Measurements from ENCODE around the gene LBX1.

Gene LBX1

DNA sequence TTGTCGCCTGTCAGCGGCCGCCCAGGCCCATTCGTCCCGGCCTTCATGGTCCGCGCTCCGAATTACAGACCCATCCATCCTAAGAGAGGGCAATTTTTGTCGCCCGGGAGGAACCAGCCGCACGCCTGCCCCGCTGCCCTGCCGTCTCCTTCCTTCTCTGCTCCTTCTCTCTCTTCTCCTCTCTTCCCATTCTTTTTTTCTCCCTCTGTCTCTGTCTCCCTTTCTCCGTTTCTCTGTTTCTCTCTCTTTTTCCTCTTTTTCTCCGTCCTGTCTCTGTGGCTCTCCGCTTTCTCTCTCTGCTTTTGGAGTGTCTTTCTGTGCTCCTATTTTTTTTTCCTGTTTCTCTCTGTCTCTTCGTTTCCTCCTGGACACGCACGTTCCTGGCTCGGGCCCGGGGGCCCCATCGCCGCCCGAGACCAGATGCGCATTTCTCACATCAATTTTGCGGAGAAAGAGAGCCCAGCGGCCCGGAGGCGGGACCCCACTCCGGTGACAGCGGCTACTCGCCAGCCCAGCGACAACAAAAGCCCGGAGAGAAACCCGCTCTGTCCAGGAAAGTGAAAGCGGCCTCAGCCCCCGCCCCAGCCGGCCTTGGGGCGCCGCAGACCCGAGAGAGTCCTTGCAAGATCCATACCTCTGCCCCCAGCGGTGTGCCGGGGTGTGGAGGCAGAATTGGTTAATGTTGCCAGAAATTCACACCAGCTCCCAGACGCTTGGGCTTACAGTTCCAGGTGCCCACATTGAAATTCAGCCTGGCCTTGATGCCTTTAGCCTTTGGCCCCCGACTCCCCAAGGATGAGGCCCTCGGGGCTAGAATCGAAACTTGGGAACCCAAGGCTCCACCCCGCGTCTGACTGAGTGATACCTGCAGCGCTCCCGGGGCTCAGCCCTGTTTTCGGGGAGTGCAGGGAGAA is 4.1 kb downstream of the LBX1 start:
- DNase-seq (ENCODE audit: low read depth): no peak

DNA sequence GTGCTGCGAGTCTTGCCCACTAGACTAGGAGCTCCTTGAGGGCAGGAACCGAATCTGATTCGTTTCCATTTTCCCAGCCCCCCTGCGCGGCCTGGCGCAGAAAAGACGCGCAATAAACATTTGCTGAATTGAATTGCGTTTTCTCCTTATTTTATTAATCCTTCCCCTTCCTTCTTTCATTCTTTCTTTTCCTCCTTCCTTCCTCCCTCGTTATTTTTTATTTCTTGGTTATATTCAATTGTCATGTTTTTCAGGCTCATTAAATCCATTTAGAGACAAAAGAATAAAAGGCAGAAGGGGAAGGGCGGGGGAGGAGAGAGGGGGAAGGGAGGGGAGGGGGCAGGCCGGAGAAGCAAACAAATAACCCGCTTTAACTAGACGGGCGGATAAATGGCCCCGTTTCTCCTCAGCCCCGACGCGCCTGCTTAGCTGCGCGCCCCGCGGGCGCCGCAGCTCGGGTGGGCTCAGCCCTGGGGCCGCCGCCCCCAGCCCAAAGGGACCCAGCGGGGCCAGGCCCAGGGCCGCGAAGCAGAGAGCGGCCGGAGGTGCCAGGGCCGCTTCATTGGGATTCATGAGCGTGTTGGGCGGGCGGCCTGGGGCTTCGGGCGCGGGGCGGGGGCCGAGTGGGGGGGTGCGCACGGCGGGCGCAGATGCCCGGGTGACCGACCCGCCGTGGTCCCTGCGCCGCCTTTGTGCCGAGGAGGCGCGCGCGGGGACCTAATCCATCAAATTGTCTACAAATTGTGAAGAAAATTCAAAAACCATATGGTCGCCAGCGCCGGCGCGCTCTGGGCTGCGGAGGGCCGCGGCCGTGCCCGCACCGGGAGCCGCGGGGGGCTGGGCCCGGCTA is 5.0 kb downstream of the LBX1 start:
- DNase-seq (ENCODE audit: low read depth): no peak

DNA sequence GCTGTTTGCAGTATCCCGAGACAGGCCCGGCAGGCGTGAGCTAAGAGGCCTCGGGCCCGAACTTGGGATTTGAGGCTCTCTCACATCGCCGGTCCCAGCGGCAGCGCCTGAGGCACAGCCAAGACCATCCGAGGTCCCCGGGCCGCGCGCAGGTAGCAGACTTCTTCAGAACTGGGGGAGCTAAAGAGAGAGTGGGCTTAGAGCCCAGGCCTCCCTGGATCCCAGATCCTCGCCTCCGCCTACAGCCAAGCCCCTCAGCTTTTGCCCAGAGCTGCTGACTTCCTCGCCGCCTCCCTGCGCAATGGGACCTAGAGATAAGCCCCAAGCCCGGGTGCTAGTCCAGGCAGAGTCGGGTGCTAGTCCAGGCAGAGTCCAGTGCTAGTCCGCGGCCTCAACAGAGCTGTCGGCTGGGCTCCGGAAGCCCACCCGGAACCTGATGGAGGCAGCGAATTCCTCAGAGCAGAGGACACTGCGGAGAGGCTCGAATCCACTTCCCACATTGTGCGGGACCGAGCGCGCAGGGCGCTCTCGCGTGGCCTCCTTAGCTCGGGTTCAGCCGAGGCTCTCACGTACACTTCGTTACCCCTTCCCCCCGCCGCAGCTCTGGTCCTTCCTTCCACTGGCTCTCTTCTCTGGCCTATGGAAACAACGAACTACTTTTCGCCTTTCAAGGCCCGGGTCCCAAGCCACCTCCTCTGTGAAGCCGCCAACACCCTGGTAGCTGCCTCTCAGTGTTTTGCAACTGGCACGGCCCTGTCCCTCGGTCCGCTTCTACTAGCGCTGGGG is 5.8 kb downstream of the LBX1 start:
- DNase-seq (ENCODE audit: low read depth): no peak

- no peak for DNase-seq (ENCODE audit: low read depth)
These were observed 6.5 kb downstream of the LBX1 start for GRCh38 chr10:101222683-101223273.

DNA sequence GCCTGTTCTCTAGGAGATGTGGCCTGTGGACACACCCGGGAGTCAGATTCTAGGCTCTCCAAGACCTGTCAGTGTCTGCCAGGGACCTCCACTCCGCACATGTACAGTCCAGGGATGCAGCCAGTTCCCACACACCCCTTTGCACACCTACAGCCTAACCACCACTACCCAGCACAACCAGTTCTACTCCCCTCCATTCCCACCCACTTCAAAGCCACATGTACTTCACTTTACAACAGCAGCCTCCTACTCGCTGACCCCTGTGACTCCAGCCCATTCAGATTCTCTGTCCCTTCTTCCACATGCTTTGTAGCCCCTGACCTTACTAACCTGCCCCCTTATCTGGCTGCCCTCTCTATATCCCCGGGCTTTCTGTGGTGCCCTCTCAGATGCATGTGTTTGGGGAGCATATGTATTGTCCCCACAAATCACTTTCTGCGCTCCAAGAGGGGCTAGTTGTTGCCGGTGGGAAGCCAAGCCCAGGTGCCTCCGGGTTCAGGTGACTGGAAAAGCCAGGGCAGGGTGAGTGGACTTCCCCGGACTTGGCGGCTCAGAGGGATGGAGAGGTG is 7.2 kb downstream of the LBX1 start:
- DNase-seq (ENCODE audit: low read depth): no peak

GRCh38 chr10:101221549-101221948 is 7.7 kb downstream of the LBX1 start:
- no peak for DNase-seq (ENCODE audit: low read depth)

DNA sequence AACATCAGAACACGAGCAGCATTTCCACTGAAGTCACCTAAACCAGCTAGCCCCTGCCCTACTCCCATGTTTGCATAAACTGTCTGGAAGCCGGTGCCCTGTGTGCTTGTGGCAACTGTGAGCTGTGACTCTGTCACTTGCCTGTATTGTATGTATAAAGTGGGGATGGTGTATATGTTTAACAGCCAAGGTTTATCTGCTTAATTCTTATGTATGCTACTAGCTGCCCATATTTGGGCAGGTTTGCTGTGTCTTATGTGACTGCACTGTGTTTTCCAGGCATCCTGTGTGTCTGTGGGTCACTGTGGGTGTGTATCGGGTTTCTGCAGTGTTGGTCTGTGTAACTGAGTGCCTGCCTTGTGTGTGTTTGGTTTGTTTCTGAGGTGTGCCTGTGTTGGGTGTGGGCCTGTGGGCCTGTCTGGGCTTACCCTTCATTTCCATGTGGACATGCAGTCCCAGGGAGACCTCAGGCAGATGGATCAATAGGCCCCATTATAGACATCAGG is 9.3 kb downstream of the LBX1 start:
- DNase-seq (ENCODE audit: low read depth): no peak

DNA sequence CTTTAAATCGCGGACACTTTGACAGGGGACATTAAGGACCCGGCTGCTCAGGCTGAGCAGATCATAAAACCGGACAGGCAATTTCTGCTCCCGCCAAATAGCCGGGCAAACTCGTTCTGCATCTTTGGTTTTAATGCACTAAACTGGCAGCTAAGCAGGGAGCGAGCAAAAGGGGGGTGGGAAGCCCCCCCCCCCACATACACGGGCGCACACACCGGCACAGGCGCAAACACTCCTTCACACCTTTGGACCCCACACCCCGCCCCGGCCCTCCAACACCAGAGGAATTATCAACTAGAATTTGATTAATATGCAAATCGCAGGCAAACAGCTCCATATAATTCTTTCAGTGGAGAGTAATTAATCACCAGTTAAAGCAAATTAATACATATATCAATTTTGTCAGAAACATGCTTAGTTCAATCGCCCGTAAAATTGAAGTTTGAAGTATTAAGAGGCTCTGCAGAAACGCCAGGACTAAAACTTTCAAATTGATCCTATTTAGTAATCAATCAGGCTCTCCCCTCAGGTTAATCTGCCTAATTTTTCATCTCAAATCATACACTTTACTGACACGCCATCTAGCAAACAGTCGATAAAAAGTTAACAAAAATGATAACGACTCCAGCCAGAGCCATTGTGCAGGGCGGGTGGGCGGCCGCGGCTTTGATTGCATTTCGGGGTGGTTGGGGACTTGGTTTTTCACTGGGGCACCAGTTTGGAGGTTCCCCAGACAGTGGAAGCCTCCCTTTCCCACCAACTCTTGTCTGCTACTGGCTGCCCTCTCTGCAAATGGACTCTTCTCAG is 9.9 kb downstream of the LBX1 start:
- no peak for DNase-seq (ENCODE audit: low read depth)

- DNase-seq (ENCODE audit: low read depth): no peak
These were observed 10.7 kb downstream of the LBX1 start for GRCh38 chr10:101218351-101219138.

DNA sequence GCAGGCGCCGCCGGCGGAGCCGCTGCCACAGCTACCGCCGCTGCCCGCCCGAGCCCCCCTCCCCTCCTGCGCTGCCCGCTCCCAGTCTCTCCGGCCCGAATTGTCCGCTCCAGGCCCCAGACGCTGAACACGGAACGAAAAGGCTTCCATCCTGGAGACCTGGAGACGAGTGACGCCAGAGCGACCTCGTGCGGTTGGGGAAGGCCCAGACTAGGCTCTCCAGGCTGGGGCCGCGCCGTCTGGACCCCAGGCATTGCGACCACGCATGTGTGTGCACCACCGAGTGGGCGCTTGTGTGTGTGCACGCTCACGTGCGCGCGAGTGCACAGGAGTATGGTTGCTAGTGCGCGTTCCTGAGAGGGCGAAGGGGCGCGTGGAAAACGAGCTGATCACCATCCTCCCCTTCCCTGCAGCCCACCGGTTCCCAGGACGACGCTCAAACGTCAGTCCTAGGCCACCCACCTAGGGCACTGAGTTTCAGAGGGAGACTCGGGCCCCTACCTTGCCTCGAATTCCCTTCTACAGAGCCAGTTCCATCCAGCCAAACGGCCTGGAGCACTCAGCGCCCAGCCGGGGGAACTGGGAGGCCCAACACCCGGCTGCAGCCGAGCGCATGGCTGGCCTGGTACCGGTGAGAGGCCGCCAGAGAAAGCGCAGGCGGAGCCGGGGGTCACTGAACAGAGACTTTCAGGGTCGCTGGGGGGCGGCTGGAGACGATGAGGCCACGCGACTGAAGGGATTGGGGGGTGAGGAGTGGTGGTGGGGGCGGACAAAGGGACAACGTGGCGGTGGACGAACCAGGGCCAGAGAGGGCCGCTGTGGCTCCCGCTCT is 11.6 kb downstream of the LBX1 start:
- no peak for DNase-seq (ENCODE audit: low read depth)

DNA sequence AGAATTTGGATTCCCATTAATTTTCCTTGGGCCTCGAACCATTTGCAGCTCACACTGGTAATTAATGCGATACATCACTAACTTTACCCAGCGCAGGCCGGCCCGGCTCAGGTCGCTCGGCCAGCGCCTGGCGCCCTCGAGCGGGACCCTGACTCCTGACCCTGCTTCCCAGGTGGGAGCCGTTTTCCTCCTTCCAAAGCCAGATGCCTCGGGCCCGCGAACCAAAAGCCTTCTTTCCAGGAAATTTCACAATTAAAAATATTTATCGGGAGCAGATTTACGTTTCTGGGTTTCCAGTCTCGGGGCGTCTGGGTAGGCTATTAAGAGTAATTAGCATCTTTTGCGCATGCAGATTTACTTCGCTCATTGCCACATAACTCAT is 12.2 kb downstream of the LBX1 start:
- no peak for DNase-seq (ENCODE audit: low read depth)

- no peak for DNase-seq (ENCODE audit: low read depth)
These were observed 12.8 kb downstream of the LBX1 start for GRCh38 chr10:101216207-101217043.

DNA sequence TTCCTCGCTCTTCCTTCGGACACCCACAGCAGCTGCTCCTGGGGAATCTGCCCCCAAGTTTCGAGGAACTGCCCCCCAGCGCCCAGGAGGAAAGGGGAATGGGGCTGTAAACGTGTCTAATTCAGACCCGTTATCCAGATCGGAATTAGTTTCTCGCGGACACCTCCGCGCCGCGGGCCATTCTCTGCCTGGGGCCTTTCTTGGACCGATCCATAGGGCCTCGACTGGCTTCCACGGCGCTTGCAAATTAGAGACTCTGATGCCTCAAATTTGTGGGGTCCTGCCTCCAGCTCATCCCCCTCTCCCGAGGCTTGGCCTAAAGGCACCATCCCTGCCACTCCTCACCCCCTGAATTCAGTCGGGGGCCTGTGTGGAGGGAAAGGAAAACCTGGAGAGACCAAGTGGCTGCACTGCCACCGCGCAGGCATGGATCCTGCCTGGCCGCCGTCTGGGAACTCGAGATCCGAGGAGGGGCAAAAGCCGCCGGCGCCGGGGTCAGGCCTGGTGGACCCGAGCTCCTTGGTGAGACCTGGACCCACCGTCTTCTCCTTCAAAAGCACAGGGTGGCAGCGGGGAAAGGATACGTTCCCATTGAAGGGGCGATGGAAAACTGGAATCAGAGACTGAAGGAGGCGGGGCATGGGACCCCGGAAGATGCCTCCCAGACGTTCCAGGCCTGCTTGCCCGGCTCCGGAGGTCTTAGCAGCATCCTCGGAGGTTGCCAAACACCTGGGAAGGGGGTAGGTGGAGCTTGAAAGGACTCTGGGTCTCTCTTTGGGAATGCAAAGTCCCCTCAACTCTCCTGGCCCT is 13.7 kb downstream of the LBX1 start:
- no peak for DNase-seq (ENCODE audit: low read depth)

- DNase-seq (ENCODE audit: low read depth): peak; percentile 75
These were observed 14.5 kb downstream of the LBX1 start for GRCh38 chr10:101214446-101215396.

GRCh38 chr10:101208543-101208942 is 20.7 kb downstream of the LBX1 start:
- no peak for DNase-seq (ENCODE audit: low read depth)

- DNase-seq (ENCODE audit: low read depth): no peak
These were observed 22.2 kb downstream of the LBX1 start for GRCh38 chr10:101207026-101207425.
